ENCODE data around the gene MLLT1. TPM values are rescaled to one million over a fixed set of nuclear protein-coding genes. Genes with fewer than 3 reads are reported as not detected.

MLLT1 gene
- total and polyA plus RNA-seq, 11 donors = 17.8 to 45.9 (median 34.9) TPM

DNA sequence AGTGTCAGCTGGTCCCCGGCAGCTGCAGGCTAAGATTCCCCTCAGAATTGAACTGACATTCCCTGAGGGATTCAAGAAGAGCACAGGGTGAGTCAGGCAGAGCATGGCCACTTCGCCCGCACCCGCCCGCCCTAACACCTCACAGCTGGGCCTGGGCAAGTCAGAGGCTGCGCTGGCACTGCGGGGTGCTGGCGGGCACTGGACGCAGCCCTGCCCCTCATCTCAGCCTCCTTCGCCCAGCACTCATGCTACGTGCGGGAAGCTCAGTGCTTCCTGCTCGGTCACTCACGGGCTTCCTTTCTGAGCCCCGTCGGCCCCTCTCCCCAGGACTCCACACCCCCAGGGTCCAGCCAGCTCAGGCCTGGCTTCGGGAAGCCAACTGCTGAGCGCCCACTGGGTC lies 56.9 kb downstream of the MLLT1 start:
- no peak overlapping the region for H3K4me3 ChIP-seq
- ATAC-seq (no peak), DNase-seq (no peak)
- H3K4me1 ChIP-seq = peaks cover 5 to 72% (median 43%) of the 10 kb centered on the region in 12 donors
- H3K27me3 ChIP-seq = no peaks in the 10 kb centered on the region
- peaks cover 0 to 55% (median 38%) of the 10 kb centered on the region in 9 donors for H3K36me3 ChIP-seq
- TF ChIP-seq POLR2A (IDR thresholded peaks at IDR 0.05) = no peak
- TF ChIP-seq CTCF (IDR thresholded peaks at IDR 0.05) = no peak
- peak overlapping the region in 2 of 12 donors; percentile 5 to 38 for H3K27ac ChIP-seq
- no peaks in the 10 kb centered on the region for H3K9me3 ChIP-seq
- 66 to 90% (median 80%) methylated on average over 4 to 18 of the region's 18 CpGs for WGBS, 4 donors
- intact Hi-C loops (cut with DNase I) = loop anchor here in 3 of 10 donors (5.0 to 10.0 kb wide), 2 partner anchors 52 to 54 kb away; partner anchors contain the start of gene MLLT1 (in 3 of the 3)

DNA sequence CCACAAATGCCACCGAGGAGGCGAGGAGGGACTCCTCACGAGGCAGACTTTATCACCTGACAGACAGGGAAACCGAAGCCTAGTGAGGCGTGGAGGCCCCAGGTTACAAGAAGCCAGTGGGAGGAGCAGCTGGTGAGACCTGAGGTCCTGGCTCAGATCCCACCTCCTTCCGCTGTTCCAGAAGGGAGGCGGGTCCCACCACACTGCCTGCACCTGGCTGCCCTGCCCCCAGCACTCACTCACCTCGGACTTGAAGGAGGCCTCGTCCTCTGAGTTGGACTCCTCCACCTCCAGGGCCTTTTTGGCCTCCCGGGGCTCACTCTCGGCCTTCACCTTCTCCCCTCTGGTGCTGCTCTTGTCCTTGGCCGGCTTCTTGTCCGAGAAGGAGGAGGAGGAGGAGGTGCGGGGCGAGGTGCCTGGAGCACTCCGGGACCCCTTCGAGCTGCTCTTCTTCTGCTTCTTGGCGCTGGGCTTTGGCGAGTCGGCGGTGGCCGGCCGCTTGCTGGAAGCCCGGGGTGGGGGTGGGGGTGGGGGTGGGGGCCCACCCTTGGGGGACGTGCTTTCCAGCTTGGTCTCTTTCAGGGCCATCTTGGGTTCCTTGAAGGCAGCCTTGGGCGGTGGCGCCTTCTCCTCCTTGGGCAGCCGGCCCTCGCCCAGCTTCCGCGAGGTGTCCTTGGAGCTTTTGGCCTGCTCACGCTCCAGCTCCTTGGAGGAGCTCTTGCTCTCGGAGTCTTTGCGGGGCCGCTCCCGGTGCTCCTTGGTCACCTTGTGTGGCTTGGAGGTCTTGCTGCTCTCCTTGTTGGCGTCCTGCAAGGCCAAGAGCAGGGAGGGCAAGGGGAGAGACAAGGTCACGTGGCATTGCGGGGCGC lies 57.7 kb downstream of the MLLT1 start:
- no peaks in the 10 kb centered on the region for H3K27me3 ChIP-seq
- 94 to 97% (median 94%) methylated on average over 15 to 40 of the region's 40 CpGs for WGBS, 4 donors
- DNase-seq (peak in 2 of 5 donors; percentile 6 to 37), ATAC-seq (no peak)
- H3K4me3 ChIP-seq = no peak overlapping the region
- H3K36me3 ChIP-seq = peaks cover 0 to 60% (median 38%) of the 10 kb centered on the region in 9 donors
- intact Hi-C loops (cut with DNase I) = loop anchor here in 3 of 10 donors (5.0 to 10.0 kb wide), 2 partner anchors 53 to 55 kb away; partner anchors contain the start of gene MLLT1 (in 3 of the 3)
- H3K27ac ChIP-seq = no peak overlapping the region
- TF ChIP-seq POLR2A (IDR thresholded peaks at IDR 0.05) (no peak), CTCF (IDR thresholded peaks at IDR 0.05) (no peak)
- peaks cover 8 to 80% (median 50%) of the 10 kb centered on the region in 12 donors for H3K4me1 ChIP-seq
- H3K9me3 ChIP-seq = no peaks in the 10 kb centered on the region

DNA sequence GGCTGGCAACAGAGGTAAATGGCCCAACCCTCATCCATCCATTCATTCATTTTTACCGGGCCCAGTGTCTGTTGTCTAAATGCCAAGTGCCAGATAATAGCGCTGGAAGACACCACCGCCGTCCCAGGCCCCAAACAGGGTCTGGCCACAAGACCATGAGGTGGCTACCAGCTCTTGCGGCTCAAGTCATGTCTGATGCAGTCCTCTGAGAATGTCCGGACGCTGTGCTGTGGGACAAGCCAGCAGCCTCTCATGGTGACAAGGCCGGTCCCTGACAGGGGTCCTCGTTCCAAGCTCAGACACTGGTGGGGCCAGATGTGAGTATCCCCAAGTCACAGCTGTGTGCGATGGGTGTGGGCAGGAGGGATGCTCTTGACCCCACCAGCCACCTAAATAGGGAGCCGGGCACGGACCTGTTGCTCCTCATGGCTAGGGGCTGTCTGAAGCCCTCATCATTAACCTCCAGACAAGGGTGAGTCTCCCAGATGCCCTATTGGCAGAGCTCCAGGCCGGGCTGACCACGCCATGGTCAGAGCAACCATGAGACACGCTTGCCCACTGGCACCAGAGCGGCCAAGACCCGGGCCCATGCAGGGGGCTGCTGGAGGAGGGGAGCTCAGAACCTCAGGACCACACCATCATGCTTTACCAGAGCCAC lies 58.4 kb downstream of the MLLT1 start:
- Histone ChIP-seq H3K27ac (no peak overlapping the region), H3K9me3 (no peaks in the 10 kb centered on the region), H3K27me3 (no peaks in the 10 kb centered on the region), H3K36me3 (peaks cover 0 to 53% (median 30%) of the 10 kb centered on the region in 9 donors), H3K4me1 (peaks cover 8 to 87% (median 52%) of the 10 kb centered on the region in 12 donors), H3K4me3 (no peak overlapping the region)
- TF ChIP-seq CTCF (IDR thresholded peaks at IDR 0.05) (no peak), POLR2A (IDR thresholded peaks at IDR 0.05) (no peak)
- intact Hi-C loops (cut with DNase I) = loop anchor here in 3 of 10 donors (5.0 to 10.0 kb wide), 2 partner anchors 53 to 56 kb away; partner anchors contain the start of gene MLLT1 (in 3 of the 3)
- peak in 2 of 5 donors; percentile 6 to 47 for DNase-seq
- no peak for ATAC-seq
- WGBS, 4 donors = 89 to 100% (median 91%) methylated on average over 4 to 17 of the region's 17 CpGs

Data from heart left ventricle (tissue), 16 donors.